Activated gamma-delta T cell treated with anti-CD3 and anti-CD28 coated beads, Interleukin-2, amount 50 U/mL, for 16 hours (primary cell): ENCODE results near the gene CSNK1A1.
"Not testable (repeated sequence)": the region's sequence is repeated elsewhere in the genome, so short reads cannot be mapped to it uniquely, and the experiment has no call there.

ENCODE experiments used
- DNase-seq: peaks from one replicate; pipeline ENCODE4 v3.0.0-alpha.2; 2020; ENCODE audit warnings: low read depth

CSNK1A1 gene

GRCh38 chr5:149551227-149552037 is at the start of gene CSNK1A1:
CSNK1A1 (minus strand) TSS chr5:149551439; CDS start chr5:149550964, 475 bp downstream.
- peak; percentile 98 for DNase-seq

- DNase-seq: no peak
These were observed 49.7 kb upstream of the CSNK1A1 start for GRCh38 chr5:149600932-149601331.

GRCh38 chr5:149599375-149599774 is 48.1 kb upstream of the CSNK1A1 start:
- DNase-seq: no peak

- DNase-seq: no peak
These were observed 47.7 kb upstream of the CSNK1A1 start for GRCh38 chr5:149598966-149599365.

GRCh38 chr5:149598234-149598633 is 47.0 kb upstream of the CSNK1A1 start:
- DNase-seq: not testable (repeated sequence)

- DNase-seq: no peak
These were observed 46.4 kb upstream of the CSNK1A1 start for GRCh38 chr5:149597618-149598017.

- no peak for DNase-seq
These were observed 45.5 kb upstream of the CSNK1A1 start for GRCh38 chr5:149596712-149597111.

GRCh38 chr5:149595105-149595504 is 43.9 kb upstream of the CSNK1A1 start:
- DNase-seq: not testable (repeated sequence)

- DNase-seq: no peak
These were observed 43.1 kb upstream of the CSNK1A1 start for GRCh38 chr5:149594206-149594895.

GRCh38 chr5:149593370-149593769 is 42.1 kb upstream of the CSNK1A1 start:
- no peak for DNase-seq

- no peak for DNase-seq
These were observed 37.7 kb upstream of the CSNK1A1 start for GRCh38 chr5:149588936-149589335.

- no peak for DNase-seq
These were observed 35.6 kb upstream of the CSNK1A1 start for GRCh38 chr5:149586708-149587318.

GRCh38 chr5:149585910-149586309 is 34.7 kb upstream of the CSNK1A1 start:
- DNase-seq: no peak

GRCh38 chr5:149584121-149584520 is 32.9 kb upstream of the CSNK1A1 start:
- DNase-seq: no peak

GRCh38 chr5:149583394-149583793 is 32.2 kb upstream of the CSNK1A1 start:
- DNase-seq: no peak

- no peak for DNase-seq
These were observed 30.9 kb upstream of the CSNK1A1 start for GRCh38 chr5:149581931-149582768.

GRCh38 chr5:149581192-149581861 is 30.1 kb upstream of the CSNK1A1 start, which contains the start of gene ARHGEF37:
ARHGEF37 (plus strand) TSS chr5:149581498; CDS start chr5:149597770, 16,272 bp downstream.
- peak; percentile 14 for DNase-seq

GRCh38 chr5:149580808-149581191 is 29.6 kb upstream of the CSNK1A1 start:
- no peak for DNase-seq

- no peak for DNase-seq
These were observed 27.7 kb upstream of the CSNK1A1 start for GRCh38 chr5:149578896-149579295.

GRCh38 chr5:149576021-149576420 is 24.8 kb upstream of the CSNK1A1 start:
- no peak for DNase-seq

GRCh38 chr5:149575131-149575530 is 23.9 kb upstream of the CSNK1A1 start:
- no peak for DNase-seq
